SJSA1 (cell line): Measurements from ENCODE around the gene SLC16A10. TPM values are rescaled to one million over a fixed set of nuclear protein-coding genes. Genes with fewer than 3 reads are reported as not detected.

Experiments used
- DNase-seq, 2 experiments: peaks; one replicate each; pipeline ENCODE4 v3.0.0-alpha.2; 2015 to 2020; ENCODE audit warnings: low spot score in 2 of 2, low read depth in 1 of 2
- H3K27ac ChIP-seq: fragments of 250-450 bp; sonication (Bioruptor Pico); 2 replicates; pipeline ENCODE4 v1.5.1; 2020; ENCODE audit warnings: mild to moderate bottlenecking, moderate library complexity
- H3K27me3 ChIP-seq: fragments of 250-450 bp; sonication (Bioruptor Pico); replicated peaks from 2 replicates; pipeline ENCODE4 v1.5.1; 2020; ENCODE audit warnings: mild to moderate bottlenecking, moderate library complexity
- H3K36me3 ChIP-seq: fragments of 250-450 bp; sonication (Bioruptor Pico); 2 replicates; pipeline ENCODE4 v1.5.1; 2020; ENCODE audit warnings: mild to moderate bottlenecking
- H3K4me1 ChIP-seq: fragments of 250-450 bp; sonication (Bioruptor Pico); replicated peaks from 2 replicates; pipeline ENCODE4 v1.6.1; 2021; ENCODE audit warnings: mild to moderate bottlenecking
- H3K4me3 ChIP-seq: fragments of 250-450 bp; sonication (Bioruptor Pico); 2 replicates; pipeline ENCODE4 v1.5.1; 2020; ENCODE audit warnings: mild to moderate bottlenecking
- H3K9me3 ChIP-seq: fragments of 250-450 bp; sonication (Bioruptor Pico); replicated peaks from 2 replicates; pipeline ENCODE4 v1.5.1; 2020; ENCODE audit warnings: mild to moderate bottlenecking
- total RNA-seq: library from RNA; depleted of rRNA; stranded (reverse); fragments of >200 nt; shearing (Covaris generic); gene quantifications from 2 replicates; pipeline ENCODE4 v1.2.3, GENCODE V29; 2014

The SLC16A10 gene
- total RNA-seq, 1 experiment from 2014 or later = not detected

DNA sequence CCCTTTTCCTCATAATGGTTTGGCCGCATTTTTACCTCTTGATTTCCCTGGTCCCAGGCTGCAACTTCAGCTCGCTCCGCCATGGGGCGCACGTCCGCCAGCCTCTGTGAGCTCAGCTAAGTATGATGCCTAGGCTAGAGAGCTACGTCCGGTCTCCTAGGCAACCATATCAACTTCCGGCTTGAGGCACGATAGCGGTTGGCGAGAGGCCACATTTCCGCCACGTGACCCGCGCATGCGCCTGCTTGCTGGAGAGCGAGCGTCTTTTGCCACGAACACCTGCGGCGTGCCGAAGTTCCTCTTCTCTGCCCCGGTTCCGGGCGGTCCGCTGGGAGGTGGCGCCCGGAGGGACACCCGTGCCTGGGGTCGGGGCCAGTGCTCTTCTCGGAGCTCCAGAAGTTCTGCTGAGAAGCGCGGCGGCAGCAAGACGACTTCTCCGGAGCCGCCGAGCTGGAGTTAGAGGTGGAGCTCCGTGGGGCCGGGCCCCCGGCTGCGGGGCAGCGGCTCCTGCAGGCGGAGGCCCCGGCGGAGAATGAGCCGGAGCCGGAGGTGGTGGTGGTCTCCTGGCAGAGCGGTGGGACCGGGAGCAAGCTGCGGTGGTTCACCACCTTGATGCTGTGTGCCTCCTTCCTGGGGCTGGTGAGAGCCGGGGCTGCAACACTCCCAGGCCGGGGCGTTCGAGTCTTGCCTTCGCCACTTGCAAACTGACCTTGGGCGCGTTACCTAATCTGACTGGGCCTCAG lies 172.0 kb downstream of the SLC16A10 start:
- Histone ChIP-seq H3K4me3 (peak overlapping the region; percentile 63), H3K27ac (peak overlapping the region; percentile 64), H3K36me3 (peaks cover 6% of the 10 kb centered on the region), H3K4me1 (peaks cover 25% of the 10 kb centered on the region), H3K9me3 (no peaks in the 10 kb centered on the region), H3K27me3 (no peaks in the 10 kb centered on the region)
- DNase-seq = peak; percentile 98 to 99

DNA sequence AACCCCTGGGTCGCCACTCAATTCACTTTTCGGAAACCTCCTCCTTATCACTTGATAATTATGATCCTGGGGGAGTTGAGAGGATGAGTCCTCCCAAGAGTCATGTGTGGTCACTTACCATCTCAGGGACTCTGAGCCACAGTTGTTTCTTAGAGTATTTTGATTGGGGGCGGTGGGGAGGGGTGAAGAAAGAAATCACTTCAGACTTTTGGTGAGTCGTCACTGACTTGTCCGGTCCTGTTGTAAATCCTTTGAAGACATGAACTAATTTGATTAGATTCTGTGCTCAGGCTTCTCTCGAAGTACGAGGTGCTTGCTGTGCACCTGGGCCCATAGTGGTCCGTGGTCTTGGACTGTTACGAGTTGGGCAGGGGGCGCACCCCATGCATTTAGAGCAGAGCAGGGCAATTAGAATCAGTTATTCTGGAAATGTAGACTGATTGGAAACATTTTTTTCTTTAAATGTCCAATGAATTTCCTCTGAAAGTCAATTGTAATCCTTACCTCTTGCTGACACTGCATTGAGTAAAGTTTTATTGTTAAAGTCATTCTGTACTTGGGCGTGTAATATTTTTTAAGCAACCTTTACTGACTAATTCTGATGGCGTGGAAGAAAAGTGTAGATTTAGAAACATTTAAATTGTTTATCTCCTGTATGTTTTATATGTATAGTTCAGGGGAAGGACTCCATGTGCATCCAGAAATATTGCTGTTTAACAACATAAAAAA lies 173.4 kb downstream of the SLC16A10 start:
- Histone ChIP-seq H3K9me3 (no peaks in the 10 kb centered on the region), H3K4me1 (peaks cover 26% of the 10 kb centered on the region), H3K27ac (no peak overlapping the region), H3K4me3 (no peak overlapping the region), H3K27me3 (no peaks in the 10 kb centered on the region), H3K36me3 (peaks cover 17% of the 10 kb centered on the region)
- no peak for DNase-seq

GRCh38 chr6:111263837-111264236 lies 176.5 kb downstream of the SLC16A10 start:
- H3K9me3 ChIP-seq = no peaks in the 10 kb centered on the region
- peaks cover 19% of the 10 kb centered on the region for H3K4me1 ChIP-seq
- DNase-seq = peak in 1 of 2 experiments; percentile 62
- H3K4me3 ChIP-seq = no peak overlapping the region
- 0 out of 2 replicates have a peak overlapping the region, but pooled peaks have one; percentile 9 for H3K27ac ChIP-seq
- H3K27me3 ChIP-seq = no peaks in the 10 kb centered on the region
- H3K36me3 ChIP-seq = peaks cover 48% of the 10 kb centered on the region

DNA sequence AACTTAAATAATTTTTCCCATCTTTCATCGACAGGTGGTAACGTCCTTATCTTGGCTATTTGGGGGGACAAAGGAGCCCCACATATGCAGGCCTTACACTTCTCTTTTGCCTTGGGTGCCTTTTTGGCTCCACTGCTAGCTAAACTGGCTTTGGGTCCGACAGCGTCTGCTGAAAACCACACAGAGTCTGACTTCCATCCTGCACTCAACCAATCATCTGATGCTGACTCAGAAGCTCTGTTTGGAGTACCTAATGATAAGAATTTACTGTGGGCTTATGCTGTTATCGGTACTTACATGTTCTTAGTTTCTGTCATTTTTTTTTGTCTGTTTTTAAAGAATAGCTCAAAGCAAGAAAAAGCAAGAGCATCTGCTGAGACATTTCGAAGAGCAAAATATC lies 178.5 kb downstream of the SLC16A10 start:
- Histone ChIP-seq H3K4me1 (peaks cover 9% of the 10 kb centered on the region), H3K4me3 (no peak overlapping the region), H3K27ac (no peak overlapping the region), H3K9me3 (no peaks in the 10 kb centered on the region), H3K27me3 (no peaks in the 10 kb centered on the region), H3K36me3 (peaks cover 59% of the 10 kb centered on the region)
- no peak for DNase-seq

- Histone ChIP-seq H3K27me3 (no peaks in the 10 kb centered on the region), H3K27ac (no peak overlapping the region), H3K4me1 (peaks cover 9% of the 10 kb centered on the region), H3K4me3 (no peak overlapping the region), H3K36me3 (peaks cover 59% of the 10 kb centered on the region), H3K9me3 (no peaks in the 10 kb centered on the region)
- DNase-seq = no peak
Measured at GRCh38 chr6:111266276-111266675, 179.0 kb downstream of the SLC16A10 start.

DNA sequence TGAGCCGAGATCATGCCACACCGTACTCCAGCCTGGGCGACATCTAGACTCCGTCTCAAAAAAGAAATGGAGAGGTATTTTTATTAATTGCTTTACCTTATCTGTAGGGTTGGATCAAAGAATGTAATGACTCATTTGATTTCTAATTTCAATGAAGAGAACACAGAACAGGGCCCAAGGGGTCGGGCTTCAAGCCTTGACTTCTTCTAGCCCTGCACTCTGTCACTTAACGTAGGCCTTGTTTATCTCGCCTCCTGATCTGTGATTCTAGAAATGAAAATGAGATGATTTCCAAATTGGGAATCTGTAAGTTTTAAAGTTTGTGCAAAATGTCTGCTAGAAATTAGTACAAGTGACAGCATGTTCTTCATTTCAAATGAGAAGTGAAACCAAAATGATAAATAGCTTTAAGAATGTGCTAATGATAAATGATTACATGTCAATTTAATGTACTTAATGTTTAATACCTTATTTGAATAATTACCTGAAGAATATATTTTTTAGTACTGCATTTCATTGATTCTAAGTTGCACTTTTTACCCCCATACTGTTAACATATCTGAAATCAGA lies 180.5 kb downstream of the SLC16A10 start:
- Histone ChIP-seq H3K9me3 (no peaks in the 10 kb centered on the region), H3K4me3 (no peak overlapping the region), H3K4me1 (peaks cover 9% of the 10 kb centered on the region), H3K27ac (no peak overlapping the region), H3K36me3 (peaks cover 62% of the 10 kb centered on the region), H3K27me3 (no peaks in the 10 kb centered on the region)
- DNase-seq = no peak

- no peak overlapping the region for H3K4me3 ChIP-seq
- H3K27me3 ChIP-seq = no peaks in the 10 kb centered on the region
- DNase-seq = no peak
- peaks cover 66% of the 10 kb centered on the region for H3K36me3 ChIP-seq
- peaks cover 3% of the 10 kb centered on the region; the same call in 1 of the 2 replicates for H3K9me3 ChIP-seq
- H3K27ac ChIP-seq = no peak overlapping the region
- H3K4me1 ChIP-seq = no peaks in the 10 kb centered on the region
Measured at GRCh38 chr6:111269401-111269970, 182.2 kb downstream of the SLC16A10 start.

DNA sequence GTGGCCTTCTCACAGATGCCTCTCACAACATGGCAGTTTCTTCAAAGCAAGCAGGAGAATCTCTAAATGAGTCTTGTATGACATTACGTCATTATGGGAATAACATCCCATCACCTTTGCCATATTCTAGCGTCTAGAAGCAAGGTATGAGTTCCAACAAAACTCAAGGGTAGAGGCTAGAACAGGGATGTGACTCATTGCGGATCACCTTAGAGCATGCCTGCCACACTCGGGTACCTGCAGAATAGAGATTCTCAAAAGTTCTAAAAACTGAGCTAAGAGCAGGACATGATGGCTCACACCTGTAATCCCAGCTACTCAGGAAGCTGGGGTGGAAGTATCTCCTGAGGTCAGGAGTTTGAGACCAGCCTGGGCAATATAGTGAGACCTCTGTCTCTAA lies 182.8 kb downstream of the SLC16A10 start:
- Histone ChIP-seq H3K9me3 (peaks cover 6% of the 10 kb centered on the region; the same call in 1 of the 2 replicates), H3K4me1 (no peaks in the 10 kb centered on the region), H3K36me3 (peaks cover 66% of the 10 kb centered on the region), H3K27ac (no peak overlapping the region), H3K27me3 (no peaks in the 10 kb centered on the region), H3K4me3 (no peak overlapping the region)
- no peak for DNase-seq

DNA sequence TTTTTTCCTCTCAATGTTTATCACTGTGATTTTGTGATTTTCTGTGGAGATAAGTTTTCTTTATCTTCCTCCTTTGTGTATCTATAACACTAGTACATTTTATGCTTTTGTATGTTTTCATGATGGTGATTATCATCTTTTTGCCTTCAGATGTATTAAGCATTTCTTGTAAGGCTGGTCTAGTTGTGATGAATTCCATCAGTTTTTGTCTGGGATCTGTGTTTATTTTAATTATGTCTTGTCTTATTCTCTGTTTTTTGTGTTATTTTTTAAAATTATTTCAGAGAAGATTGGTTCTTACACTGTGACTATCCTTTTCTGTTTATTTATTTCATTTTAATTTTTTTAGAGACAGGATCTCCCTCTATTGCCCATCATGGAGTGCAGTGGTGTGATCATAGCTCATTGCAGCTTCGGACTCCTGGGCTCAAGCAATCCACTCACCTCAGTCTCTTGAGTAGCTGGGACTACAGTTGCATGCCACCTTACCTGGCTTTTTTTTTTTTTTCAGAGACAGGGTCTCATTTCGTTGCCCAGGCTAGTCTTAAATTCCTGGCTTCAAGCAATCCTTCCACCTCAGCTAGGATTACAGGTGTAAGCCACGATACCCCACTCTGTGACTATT lies 187.4 kb downstream of the SLC16A10 start:
- Histone ChIP-seq H3K4me3 (no peak overlapping the region), H3K27ac (no peak overlapping the region), H3K36me3 (peaks cover 62% of the 10 kb centered on the region), H3K9me3 (peaks cover 6% of the 10 kb centered on the region; the same call in 1 of the 2 replicates), H3K4me1 (no peaks in the 10 kb centered on the region), H3K27me3 (no peaks in the 10 kb centered on the region)
- DNase-seq = no peak

DNA sequence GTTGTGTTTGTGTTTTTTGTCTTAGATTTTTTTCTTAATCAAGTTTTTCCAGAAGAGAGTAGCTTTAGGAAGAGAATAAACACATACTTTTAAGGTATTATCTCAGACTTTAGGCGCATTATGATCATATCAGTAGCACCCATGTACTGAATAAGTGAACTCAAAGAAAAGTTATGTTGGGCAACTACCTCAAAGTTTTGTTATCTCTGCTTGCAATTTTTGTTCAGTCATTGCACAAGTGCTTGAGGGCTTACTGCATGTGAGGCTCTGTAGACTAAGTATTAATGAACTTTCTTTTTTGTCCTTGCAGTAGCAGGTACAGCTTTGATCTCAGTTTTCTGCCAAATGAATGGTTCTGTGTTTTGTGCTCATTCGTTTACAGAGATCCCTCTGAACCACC lies 189.0 kb downstream of the SLC16A10 start:
- Histone ChIP-seq H3K27ac (no peak overlapping the region), H3K4me3 (no peak overlapping the region), H3K27me3 (no peaks in the 10 kb centered on the region), H3K9me3 (peaks cover 6% of the 10 kb centered on the region; the same call in 1 of the 2 replicates), H3K36me3 (peaks cover 69% of the 10 kb centered on the region), H3K4me1 (no peaks in the 10 kb centered on the region)
- no peak for DNase-seq

GRCh38 chr6:111276736-111277135 lies 189.4 kb downstream of the SLC16A10 start:
- H3K9me3 ChIP-seq = peaks cover 6% of the 10 kb centered on the region; the same call in 1 of the 2 replicates
- H3K36me3 ChIP-seq = peaks cover 69% of the 10 kb centered on the region
- H3K27ac ChIP-seq = no peak overlapping the region
- H3K4me1 ChIP-seq = no peaks in the 10 kb centered on the region
- H3K4me3 ChIP-seq = no peak overlapping the region
- DNase-seq = no peak
- no peaks in the 10 kb centered on the region for H3K27me3 ChIP-seq

DNA sequence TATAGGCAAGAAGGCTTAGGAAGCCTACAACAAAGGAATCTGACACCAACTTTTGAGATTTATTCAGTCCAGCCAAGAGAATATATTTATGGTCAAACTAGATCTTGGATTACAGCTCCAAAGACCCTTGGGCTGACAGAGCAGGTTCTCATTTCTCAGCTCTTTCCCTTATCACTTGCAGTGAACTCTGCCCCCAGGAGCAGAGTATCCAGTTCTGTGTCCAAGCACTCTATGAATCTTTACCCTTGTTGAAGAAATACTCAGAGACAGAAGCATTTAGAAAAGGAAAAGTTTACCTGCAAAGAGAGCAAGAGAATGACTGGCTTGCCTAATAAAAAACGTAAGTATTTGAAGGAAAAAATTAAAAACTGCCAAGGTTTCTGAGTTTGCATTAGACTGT lies 190.5 kb downstream of the SLC16A10 start:
- Histone ChIP-seq H3K27ac (no peak overlapping the region), H3K4me1 (no peaks in the 10 kb centered on the region), H3K27me3 (no peaks in the 10 kb centered on the region), H3K36me3 (peaks cover 67% of the 10 kb centered on the region), H3K4me3 (no peak overlapping the region), H3K9me3 (peaks cover 6% of the 10 kb centered on the region; the same call in 1 of the 2 replicates)
- no peak for DNase-seq

DNA sequence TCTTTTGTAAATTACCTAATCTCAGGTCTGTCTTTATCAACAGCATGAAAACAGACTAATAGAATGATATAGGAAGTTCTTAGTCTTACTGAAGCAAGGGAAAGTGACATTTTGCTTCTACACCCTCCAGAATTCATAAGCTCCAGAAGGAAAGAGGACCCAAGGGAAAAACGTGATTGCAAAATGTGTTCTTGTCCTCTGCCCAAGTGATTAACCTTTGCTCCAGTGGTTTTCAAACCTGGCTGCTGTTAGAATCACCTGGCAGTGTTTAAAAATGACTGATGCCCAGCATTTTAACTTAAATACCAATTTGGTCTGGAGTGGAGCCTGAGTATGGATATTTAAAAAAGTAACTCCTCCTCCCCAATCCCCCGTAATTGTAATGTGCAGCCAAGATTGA lies 191.4 kb downstream of the SLC16A10 start:
- Histone ChIP-seq H3K4me1 (no peaks in the 10 kb centered on the region), H3K4me3 (no peak overlapping the region), H3K27ac (no peak overlapping the region), H3K9me3 (peaks cover 6% of the 10 kb centered on the region; the same call in 1 of the 2 replicates), H3K36me3 (peaks cover 59% of the 10 kb centered on the region), H3K27me3 (no peaks in the 10 kb centered on the region)
- DNase-seq = no peak
